GM06990 (cell line): ENCODE results near the gene FAM50A.

Experiments used
- DNase-seq: peaks from one replicate; pipeline ENCODE4 v3.0.0-alpha.2; 2011; ENCODE audit not compliant: insufficient read length; ENCODE audit errors: extremely low read depth
- H3K27me3 ChIP-seq: replicated peaks from 2 replicates; pipeline ENCODE4 v1.6.0; 2011; ENCODE audit warnings: low read length; ENCODE audit not compliant: control insufficient read depth, insufficient read depth
- H3K36me3 ChIP-seq: 2 replicates; pipeline ENCODE4 v1.5.1; 2011; ENCODE audit warnings: low read length; ENCODE audit not compliant: control insufficient read depth, insufficient read depth
- H3K4me3 ChIP-seq: replicated peaks from 2 replicates; pipeline ENCODE4 v1.5.1; 2011; ENCODE audit warnings: low read depth, mild to moderate bottlenecking, control low read depth, low read length
- CTCF ChIP-seq: IDR thresholded peaks from 2 replicates; pipeline ENCODE4 v1.5.1; 2011; ENCODE audit warnings: low read length, control low read depth, mild to moderate bottlenecking, inconsistent platforms; ENCODE audit not compliant: insufficient read depth, poor library complexity, severe bottlenecking

Gene FAM50A

GRCh38 chrX:154458116-154458953 is 14.4 kb downstream of the FAM50A start, which contains the start of gene PLXNA3:
Gene PLXNA3, plus strand, starts transcription at chrX:154458281. Its CDS starts 1,903 bp downstream, at chrX:154460184.
- peak; percentile 67 for DNase-seq

GRCh38 chrX:154458954-154459778 is 15.2 kb downstream of the FAM50A start:
- no peaks in the 10 kb centered on the region for H3K27me3 ChIP-seq
- TF ChIP-seq CTCF: no peak
- H3K36me3 ChIP-seq: no peaks in the 10 kb centered on the region
- H3K4me3 ChIP-seq: peak overlapping the region; percentile 69
- DNase-seq: no peak

More at GRCh38 chrX:154458116-154458953, 14.4 kb downstream of the FAM50A start, which contains the start of gene PLXNA3:
- Histone ChIP-seq H3K36me3 (no peaks in the 10 kb centered on the region), H3K4me3 (peak within 1 kb of the TSS; percentile 69), H3K27me3 (no peaks in the 10 kb centered on the region)
- TF ChIP-seq CTCF: no peak

GRCh38 chrX:154459832-154460231 is 15.9 kb downstream of the FAM50A start:
- no peak for DNase-seq
- Histone ChIP-seq H3K36me3 (no peaks in the 10 kb centered on the region), H3K4me3 (no peak overlapping the region), H3K27me3 (no peaks in the 10 kb centered on the region)
- no peak for TF ChIP-seq CTCF

- Histone ChIP-seq H3K27me3 (no peaks in the 10 kb centered on the region), H3K4me3 (no peak overlapping the region), H3K36me3 (no peaks in the 10 kb centered on the region)
- DNase-seq: no peak
- TF ChIP-seq CTCF: no peak
Observed at GRCh38 chrX:154460326-154460725, 16.4 kb downstream of the FAM50A start.

- Histone ChIP-seq H3K4me3 (no peak overlapping the region), H3K36me3 (no peaks in the 10 kb centered on the region; the same call in 1 of the 2 replicates), H3K27me3 (no peaks in the 10 kb centered on the region)
- DNase-seq: no peak
- no peak for TF ChIP-seq CTCF
Observed at GRCh38 chrX:154462396-154462795, 18.5 kb downstream of the FAM50A start.
